ENCODE results near the gene OLFML2A. TPM values are rescaled to one million over a fixed set of nuclear protein-coding genes. Genes with fewer than 3 reads are reported as not detected.

Gene OLFML2A
- total RNA-seq, 2 experiments from 2014 or later: not detected

- CTCF ChIA-PET: interaction anchor here (1.3 kb wide), 1 partner anchor 15 kb away, joined by 3 read pairs; no protein-coding TSS in a partner anchor
- no peaks in the 10 kb centered on the region for H3K9me3 Mint-ChIP-seq
- POLR2A ChIA-PET: no interaction called here
- H3K27me3 Mint-ChIP-seq: peaks cover 29% of the 10 kb centered on the region
- H3K4me3 Mint-ChIP-seq: no peak overlapping the region
- H3K36me3 Mint-ChIP-seq (ENCODE audit: low read depth): no peaks in the 10 kb centered on the region
- H3K27ac Mint-ChIP-seq: no peak overlapping the region
- DNase-seq: no peak
- no peaks in the 10 kb centered on the region for H3K4me1 Mint-ChIP-seq
These were observed 27.6 kb upstream of the OLFML2A start for GRCh38 chr9:124749284-124749683.

GRCh38 chr9:124749781-124750180 lies 27.2 kb upstream of the OLFML2A start:
- Mint-ChIP-seq H3K4me3 (no peak overlapping the region), H3K9me3 (no peaks in the 10 kb centered on the region), H3K27ac (no peak overlapping the region), H3K27me3 (peaks cover 34% of the 10 kb centered on the region), H3K36me3 (ENCODE audit: low read depth) (no peaks in the 10 kb centered on the region), H3K4me1 (no peaks in the 10 kb centered on the region)
- CTCF ChIA-PET: interaction anchor here (1.3 kb wide), 1 partner anchor 15 kb away, joined by 3 read pairs; no protein-coding TSS in a partner anchor
- no peak for DNase-seq
- POLR2A ChIA-PET: no interaction called here

GRCh38 chr9:124752967-124753366 lies 24.0 kb upstream of the OLFML2A start:
- Mint-ChIP-seq H3K9me3 (no peaks in the 10 kb centered on the region), H3K27ac (no peak overlapping the region), H3K4me3 (no peak overlapping the region), H3K4me1 (no peaks in the 10 kb centered on the region), H3K36me3 (ENCODE audit: low read depth) (no peaks in the 10 kb centered on the region), H3K27me3 (peaks cover 55% of the 10 kb centered on the region)
- ChIA-PET CTCF (interaction anchor here (0.7 kb wide), 1 partner anchor 197 kb away, joined by 3 read pairs; no protein-coding TSS in a partner anchor), POLR2A (no interaction called here)
- no peak for DNase-seq

GRCh38 chr9:124754289-124754688 lies 22.6 kb upstream of the OLFML2A start:
- Mint-ChIP-seq H3K27ac (no peak overlapping the region), H3K27me3 (peaks cover 66% of the 10 kb centered on the region), H3K36me3 (ENCODE audit: low read depth) (no peaks in the 10 kb centered on the region), H3K4me3 (no peak overlapping the region), H3K9me3 (no peaks in the 10 kb centered on the region), H3K4me1 (peaks cover 2% of the 10 kb centered on the region)
- ChIA-PET POLR2A (no interaction called here), CTCF (interaction anchor here (0.5 to 1.3 kb wide), 2 partner anchors 19 to 336 kb away, joined by 3 read pairs; no protein-coding TSS in a partner anchor)
- DNase-seq: no peak

- CTCF ChIA-PET: no interaction called here
- no peak overlapping the region for H3K27ac Mint-ChIP-seq
- peaks cover 64% of the 10 kb centered on the region for H3K27me3 Mint-ChIP-seq
These were observed 21.9 kb upstream of the OLFML2A start for GRCh38 chr9:124755061-124755460.

GRCh38 chr9:124756011-124756410 lies 20.9 kb upstream of the OLFML2A start:
- H3K27ac Mint-ChIP-seq: no peak overlapping the region
- H3K36me3 Mint-ChIP-seq (ENCODE audit: low read depth): no peaks in the 10 kb centered on the region
- peaks cover 69% of the 10 kb centered on the region for H3K27me3 Mint-ChIP-seq
- ChIA-PET CTCF (interaction anchor here (0.6 kb wide), 1 partner anchor 27 kb away, joined by 3 read pairs; no protein-coding TSS in a partner anchor), POLR2A (no interaction called here)
- H3K9me3 Mint-ChIP-seq: no peaks in the 10 kb centered on the region
- no peak overlapping the region for H3K4me3 Mint-ChIP-seq
- DNase-seq: no peak
- H3K4me1 Mint-ChIP-seq: peaks cover 2% of the 10 kb centered on the region

More at GRCh38 chr9:124755061-124755460, 21.9 kb upstream of the OLFML2A start:
- no peak overlapping the region for H3K4me3 Mint-ChIP-seq
- H3K36me3 Mint-ChIP-seq (ENCODE audit: low read depth): no peaks in the 10 kb centered on the region
- DNase-seq: no peak
- POLR2A ChIA-PET: no interaction called here
- no peaks in the 10 kb centered on the region for H3K9me3 Mint-ChIP-seq
- peaks cover 2% of the 10 kb centered on the region for H3K4me1 Mint-ChIP-seq

- ChIA-PET POLR2A (no interaction called here), CTCF (no interaction called here)
- H3K27me3 Mint-ChIP-seq: peaks cover 74% of the 10 kb centered on the region
- H3K4me3 Mint-ChIP-seq: no peak overlapping the region
- peaks cover 2% of the 10 kb centered on the region for H3K4me1 Mint-ChIP-seq
- H3K9me3 Mint-ChIP-seq: no peaks in the 10 kb centered on the region
- no peak for DNase-seq
- H3K27ac Mint-ChIP-seq: no peak overlapping the region
- H3K36me3 Mint-ChIP-seq (ENCODE audit: low read depth): no peaks in the 10 kb centered on the region
These were observed 19.3 kb upstream of the OLFML2A start for GRCh38 chr9:124757616-124758015.

GRCh38 chr9:124758061-124758460 lies 18.9 kb upstream of the OLFML2A start:
- CTCF ChIA-PET: interaction anchor here (1.0 kb wide), 1 partner anchor 141 kb away, joined by 4 read pairs; no protein-coding TSS in a partner anchor
- POLR2A ChIA-PET: no interaction called here
- H3K27ac Mint-ChIP-seq: no peak overlapping the region
- no peak for DNase-seq
- H3K27me3 Mint-ChIP-seq: peaks cover 76% of the 10 kb centered on the region
- H3K4me3 Mint-ChIP-seq: no peak overlapping the region
- no peaks in the 10 kb centered on the region for H3K36me3 Mint-ChIP-seq (ENCODE audit: low read depth)
- no peaks in the 10 kb centered on the region for H3K9me3 Mint-ChIP-seq
- peaks cover 2% of the 10 kb centered on the region for H3K4me1 Mint-ChIP-seq

GRCh38 chr9:124758691-124759090 lies 18.2 kb upstream of the OLFML2A start:
- DNase-seq: no peak
- no peaks in the 10 kb centered on the region for H3K36me3 Mint-ChIP-seq (ENCODE audit: low read depth)
- H3K4me1 Mint-ChIP-seq: peaks cover 2% of the 10 kb centered on the region
- POLR2A ChIA-PET: no interaction called here
- CTCF ChIA-PET: interaction anchor here (0.8 to 1.0 kb wide), 2 partner anchors 47 to 142 kb away, joined by 3 to 4 read pairs; no protein-coding TSS in a partner anchor
- H3K4me3 Mint-ChIP-seq: no peak overlapping the region
- no peak overlapping the region for H3K27ac Mint-ChIP-seq
- H3K9me3 Mint-ChIP-seq: no peaks in the 10 kb centered on the region
- peaks cover 79% of the 10 kb centered on the region for H3K27me3 Mint-ChIP-seq

- peaks cover 2% of the 10 kb centered on the region for H3K4me1 Mint-ChIP-seq
- ChIA-PET POLR2A (no interaction called here), CTCF (interaction anchor here (0.8 to 1.0 kb wide), 2 partner anchors 48 to 142 kb away, joined by 3 to 4 read pairs; no protein-coding TSS in a partner anchor)
- no peak for DNase-seq
- H3K27ac Mint-ChIP-seq: no peak overlapping the region
- peaks cover 80% of the 10 kb centered on the region for H3K27me3 Mint-ChIP-seq
- H3K9me3 Mint-ChIP-seq: no peaks in the 10 kb centered on the region
- no peak overlapping the region for H3K4me3 Mint-ChIP-seq
- no peaks in the 10 kb centered on the region for H3K36me3 Mint-ChIP-seq (ENCODE audit: low read depth)
These were observed 17.6 kb upstream of the OLFML2A start for GRCh38 chr9:124759327-124759726.

- Mint-ChIP-seq H3K27me3 (peaks cover 75% of the 10 kb centered on the region), H3K27ac (no peak overlapping the region)
These were observed 16.2 kb upstream of the OLFML2A start for GRCh38 chr9:124760719-124761118.

GRCh38 chr9:124761196-124761595 lies 15.7 kb upstream of the OLFML2A start:
- Mint-ChIP-seq H3K9me3 (no peaks in the 10 kb centered on the region), H3K4me1 (peaks cover 2% of the 10 kb centered on the region), H3K27ac (no peak overlapping the region), H3K27me3 (peaks cover 75% of the 10 kb centered on the region), H3K36me3 (ENCODE audit: low read depth) (no peaks in the 10 kb centered on the region), H3K4me3 (no peak overlapping the region)
- no peak for DNase-seq
- POLR2A ChIA-PET: interaction anchor here (0.9 kb wide), 1 partner anchor 9 kb away, joined by 4 read pairs; the partner anchor contains the start of gene NR6A1
- CTCF ChIA-PET: interaction anchor here (0.5 to 3.2 kb wide), 6 partner anchors 9 to 208 kb away, joined by 3 to 13 read pairs (median 4); partner anchors contain the start of genes NR6A1 and WDR38

More at GRCh38 chr9:124760719-124761118, 16.2 kb upstream of the OLFML2A start:
- ChIA-PET POLR2A (interaction anchor here (0.9 kb wide), 1 partner anchor 10 kb away, joined by 4 read pairs; the partner anchor contains the start of gene NR6A1), CTCF (interaction anchor here (0.8 to 1.1 kb wide), 4 partner anchors 9 to 93 kb away, joined by 3 to 4 read pairs (median 3); partner anchors contain the start of gene WDR38)
- Mint-ChIP-seq H3K4me1 (peaks cover 2% of the 10 kb centered on the region), H3K9me3 (no peaks in the 10 kb centered on the region), H3K4me3 (no peak overlapping the region), H3K36me3 (ENCODE audit: low read depth) (no peaks in the 10 kb centered on the region)
- no peak for DNase-seq

- Mint-ChIP-seq H3K9me3 (no peaks in the 10 kb centered on the region), H3K4me3 (no peak overlapping the region), H3K4me1 (peaks cover 2% of the 10 kb centered on the region), H3K27me3 (peaks cover 75% of the 10 kb centered on the region), H3K27ac (no peak overlapping the region), H3K36me3 (ENCODE audit: low read depth) (no peaks in the 10 kb centered on the region)
- no peak for DNase-seq
- ChIA-PET POLR2A (no interaction called here), CTCF (interaction anchor here (0.5 to 3.2 kb wide), 5 partner anchors 11 to 208 kb away, joined by 3 to 13 read pairs (median 4); partner anchors contain the start of genes NR6A1 and WDR38)
These were observed 15.2 kb upstream of the OLFML2A start for GRCh38 chr9:124761710-124762109.

GRCh38 chr9:124762633-124763032 lies 14.3 kb upstream of the OLFML2A start:
- no peak overlapping the region for H3K4me3 Mint-ChIP-seq
- DNase-seq: no peak
- peaks cover 2% of the 10 kb centered on the region for H3K4me1 Mint-ChIP-seq
- H3K9me3 Mint-ChIP-seq: no peaks in the 10 kb centered on the region
- H3K36me3 Mint-ChIP-seq (ENCODE audit: low read depth): no peaks in the 10 kb centered on the region
- ChIA-PET CTCF (interaction anchor here (3.2 kb wide), 1 partner anchor 10 kb away, joined by 13 read pairs; the partner anchor contains the start of gene NR6A1), POLR2A (no interaction called here)
- H3K27ac Mint-ChIP-seq: no peak overlapping the region
- peaks cover 75% of the 10 kb centered on the region for H3K27me3 Mint-ChIP-seq
